ENCODE data around the gene CLSTN2. TPM values are rescaled to one million over a fixed set of nuclear protein-coding genes. Genes with fewer than 3 reads are reported as not detected.

The CLSTN2 gene
- polyA plus RNA-seq, 1 experiment = 0.04 TPM

DNA sequence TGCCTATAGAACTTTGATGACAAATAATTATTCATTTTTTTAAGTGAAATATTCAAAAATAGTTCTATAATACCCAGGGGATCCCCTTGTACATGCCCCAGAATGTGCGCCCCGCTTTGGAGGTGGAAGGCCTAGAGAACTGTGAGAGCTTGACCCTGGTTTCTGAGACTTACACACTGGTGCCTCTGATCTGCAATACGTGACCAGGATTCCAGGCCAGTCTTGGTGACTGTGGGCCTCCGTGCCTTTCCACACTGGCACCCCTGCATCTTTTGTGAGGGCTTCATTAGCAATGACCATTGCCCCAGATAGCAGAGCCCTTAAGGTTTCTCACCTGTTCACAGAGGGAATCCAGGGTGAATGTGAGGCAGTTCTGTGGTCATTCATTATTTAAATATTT, 44.0 kb downstream of the CLSTN2 start:
- ChIA-PET CTCF (no interaction called here), POLR2A (no interaction called here)
- TF ChIP-seq, protein P1, sequence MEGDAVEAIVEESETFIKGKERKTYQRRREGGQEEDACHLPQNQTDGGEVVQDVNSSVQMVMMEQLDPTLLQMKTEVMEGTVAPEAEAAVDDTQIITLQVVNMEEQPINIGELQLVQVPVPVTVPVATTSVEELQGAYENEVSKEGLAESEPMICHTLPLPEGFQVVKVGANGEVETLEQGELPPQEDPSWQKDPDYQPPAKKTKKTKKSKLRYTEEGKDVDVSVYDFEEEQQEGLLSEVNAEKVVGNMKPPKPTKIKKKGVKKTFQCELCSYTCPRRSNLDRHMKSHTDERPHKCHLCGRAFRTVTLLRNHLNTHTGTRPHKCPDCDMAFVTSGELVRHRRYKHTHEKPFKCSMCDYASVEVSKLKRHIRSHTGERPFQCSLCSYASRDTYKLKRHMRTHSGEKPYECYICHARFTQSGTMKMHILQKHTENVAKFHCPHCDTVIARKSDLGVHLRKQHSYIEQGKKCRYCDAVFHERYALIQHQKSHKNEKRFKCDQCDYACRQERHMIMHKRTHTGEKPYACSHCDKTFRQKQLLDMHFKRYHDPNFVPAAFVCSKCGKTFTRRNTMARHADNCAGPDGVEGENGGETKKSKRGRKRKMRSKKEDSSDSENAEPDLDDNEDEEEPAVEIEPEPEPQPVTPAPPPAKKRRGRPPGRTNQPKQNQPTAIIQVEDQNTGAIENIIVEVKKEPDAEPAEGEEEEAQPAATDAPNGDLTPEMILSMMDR (IDR thresholded peaks at IDR 0.05; ENCODE audit: low read depth, low read length) = no peak
- H3K27ac ChIP-seq (ENCODE audit: low read depth, low read length) = no peak overlapping the region
- no peak overlapping the region for H3K4me3 ChIP-seq (ENCODE audit: low read depth, low read length)
- DNase-seq (ENCODE audit: low read depth, low spot score) = no peak
- no peaks in the 10 kb centered on the region for H3K9me3 ChIP-seq (ENCODE audit: control insufficient read depth, insufficient read depth, low read length)
- H3K27me3 ChIP-seq (ENCODE audit: control insufficient read depth, insufficient read depth, low read length) = no peaks in the 10 kb centered on the region

DNA sequence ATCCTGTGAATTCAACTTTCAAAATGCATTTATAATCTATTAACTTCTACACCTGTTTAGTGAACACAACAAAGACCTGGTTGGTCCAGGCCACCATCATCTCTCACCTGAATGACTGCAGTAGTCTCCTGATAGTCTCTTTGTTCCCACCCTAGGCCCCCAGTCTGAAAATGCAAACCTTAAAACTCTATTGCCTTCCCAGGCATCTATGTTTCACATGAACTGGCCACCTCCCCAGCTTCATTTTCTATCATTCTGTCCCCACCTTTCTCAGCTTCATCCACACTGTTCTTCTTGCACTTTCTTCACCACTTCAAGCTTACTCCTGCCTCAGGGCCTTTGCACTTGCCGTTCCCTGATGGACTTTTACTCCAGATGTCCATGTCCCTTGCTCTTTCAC, 45.0 kb downstream of the CLSTN2 start:
- no peak overlapping the region for H3K4me3 ChIP-seq (ENCODE audit: low read depth, low read length)
- no peak overlapping the region for H3K27ac ChIP-seq (ENCODE audit: low read depth, low read length)
- no peaks in the 10 kb centered on the region for H3K9me3 ChIP-seq (ENCODE audit: control insufficient read depth, insufficient read depth, low read length)
- POLR2A ChIA-PET = no interaction called here
- TF ChIP-seq, protein P1 (IDR thresholded peaks at IDR 0.05; ENCODE audit: low read depth, low read length) = no peak
- CTCF ChIA-PET = no interaction called here
- no peak for DNase-seq (ENCODE audit: low read depth, low spot score)
- H3K27me3 ChIP-seq (ENCODE audit: control insufficient read depth, insufficient read depth, low read length) = no peaks in the 10 kb centered on the region

DNA sequence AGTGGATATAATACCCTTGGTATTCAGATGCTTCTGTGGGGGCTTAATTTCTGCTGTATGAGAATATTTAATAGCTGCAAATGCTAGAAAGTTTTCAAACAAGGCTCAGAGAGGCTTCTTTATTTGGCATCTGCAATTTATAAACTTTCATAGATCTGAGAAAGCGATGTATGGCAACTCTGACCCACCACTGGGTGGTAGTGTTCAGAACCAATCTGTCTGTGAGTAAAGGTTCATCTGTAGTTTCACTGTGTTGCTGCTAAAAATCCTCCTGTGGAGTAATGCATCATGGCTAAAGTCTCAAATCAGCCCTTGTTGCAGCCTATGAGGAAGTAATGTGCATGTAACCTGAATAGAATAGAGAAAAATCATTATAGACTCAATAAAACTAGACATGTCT, 47.4 kb downstream of the CLSTN2 start:
- Histone ChIP-seq H3K27ac (ENCODE audit: low read depth, low read length) (no peak overlapping the region), H3K9me3 (ENCODE audit: control insufficient read depth, insufficient read depth, low read length) (no peaks in the 10 kb centered on the region), H3K27me3 (ENCODE audit: control insufficient read depth, insufficient read depth, low read length) (no peaks in the 10 kb centered on the region), H3K4me3 (ENCODE audit: low read depth, low read length) (no peak overlapping the region)
- TF ChIP-seq, protein P1 (IDR thresholded peaks at IDR 0.05; ENCODE audit: low read depth, low read length) = no peak
- no peak for DNase-seq (ENCODE audit: low read depth, low spot score)
- ChIA-PET CTCF (no interaction called here), POLR2A (no interaction called here)

DNA sequence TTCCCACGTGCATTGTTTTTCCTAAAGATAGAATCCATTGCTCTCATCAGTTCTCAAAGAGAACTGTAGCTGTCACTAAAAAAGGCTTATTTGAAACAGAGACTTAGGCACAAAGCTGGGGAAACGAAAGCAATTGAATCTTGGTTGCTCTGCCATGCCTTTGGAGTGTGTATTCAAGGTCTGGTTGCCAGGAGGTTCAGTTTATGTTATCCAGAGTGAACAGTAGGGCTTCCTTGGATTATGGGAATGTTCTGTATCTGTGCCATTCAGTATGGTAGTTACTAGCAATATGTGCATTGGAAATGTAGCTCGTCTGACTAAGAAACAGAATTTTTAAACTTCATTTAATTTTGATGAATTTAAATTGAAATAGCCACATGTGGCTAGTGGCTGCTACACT, 50.6 kb downstream of the CLSTN2 start:
- TF ChIP-seq, protein P1 (IDR thresholded peaks at IDR 0.05; ENCODE audit: low read depth, low read length) = no peak
- no peak overlapping the region for H3K4me3 ChIP-seq (ENCODE audit: low read depth, low read length)
- no peak overlapping the region for H3K27ac ChIP-seq (ENCODE audit: low read depth, low read length)
- H3K9me3 ChIP-seq (ENCODE audit: control insufficient read depth, insufficient read depth, low read length) = no peaks in the 10 kb centered on the region
- H3K27me3 ChIP-seq (ENCODE audit: control insufficient read depth, insufficient read depth, low read length) = no peaks in the 10 kb centered on the region
- ChIA-PET POLR2A (no interaction called here), CTCF (interaction anchor here (0.8 kb wide), 1 partner anchor 48 kb away, joined by 4 read pairs; no protein-coding TSS in a partner anchor)
- DNase-seq (ENCODE audit: low read depth, low spot score) = no peak

DNA sequence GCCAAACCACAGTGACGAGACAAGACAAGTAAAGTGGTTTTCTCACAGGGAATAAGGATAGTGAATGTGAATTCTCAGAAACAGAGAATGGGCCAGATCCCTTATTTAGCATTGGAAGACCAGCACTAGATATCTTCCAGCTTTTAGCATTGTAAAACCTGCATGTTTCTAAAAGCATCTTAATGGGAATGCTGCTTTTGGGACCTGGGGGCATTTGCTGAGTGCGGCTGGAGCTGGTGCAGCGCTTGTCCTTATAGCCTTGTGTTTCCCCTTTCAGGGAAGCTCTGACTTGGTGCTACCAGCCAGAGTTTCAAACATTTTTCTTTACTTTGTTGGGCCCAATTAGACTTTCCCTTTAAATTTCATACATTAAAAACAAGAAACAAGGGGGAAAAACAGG, 52.9 kb downstream of the CLSTN2 start:
- no peaks in the 10 kb centered on the region for H3K9me3 ChIP-seq (ENCODE audit: control insufficient read depth, insufficient read depth, low read length)
- TF ChIP-seq, protein P1 (IDR thresholded peaks at IDR 0.05; ENCODE audit: low read depth, low read length) = no peak
- POLR2A ChIA-PET = no interaction called here
- CTCF ChIA-PET = no interaction called here
- H3K4me3 ChIP-seq (ENCODE audit: low read depth, low read length) = no peak overlapping the region
- no peak overlapping the region for H3K27ac ChIP-seq (ENCODE audit: low read depth, low read length)
- H3K27me3 ChIP-seq (ENCODE audit: control insufficient read depth, insufficient read depth, low read length) = no peaks in the 10 kb centered on the region
- no peak for DNase-seq (ENCODE audit: low read depth, low spot score)
